GM12801 (cell line): ENCODE measurements around the gene SGPP2.

Experiments used
- TF ChIP-seq, protein P1 (sequence below): IDR thresholded peaks from one replicate; pipeline ENCODE4 v1.5.1; 2011; ENCODE audit warnings: control low read depth; ENCODE audit not compliant: insufficient read length; ENCODE audit errors: extremely low read depth

The SGPP2 gene

DNA sequence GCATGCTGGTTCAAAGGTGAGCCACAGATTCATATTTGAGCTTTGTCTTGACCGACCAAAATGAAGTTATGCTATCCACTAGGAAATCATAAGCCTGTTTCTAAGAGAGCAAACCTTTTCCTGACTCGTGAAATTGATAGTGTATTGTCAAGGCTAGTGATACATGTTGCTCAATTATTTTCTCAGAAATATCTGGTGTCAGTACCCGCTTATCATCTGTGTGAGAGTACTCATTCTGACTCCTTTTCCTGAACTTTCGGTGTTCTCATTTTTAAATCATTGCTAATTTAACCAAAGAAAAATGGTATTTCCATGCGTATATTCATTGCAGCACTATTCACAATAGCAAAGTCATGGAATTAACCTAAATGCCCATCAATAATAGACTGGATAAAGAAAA, 56.2 kb downstream of the SGPP2 start:
- TF ChIP-seq, protein P1, sequence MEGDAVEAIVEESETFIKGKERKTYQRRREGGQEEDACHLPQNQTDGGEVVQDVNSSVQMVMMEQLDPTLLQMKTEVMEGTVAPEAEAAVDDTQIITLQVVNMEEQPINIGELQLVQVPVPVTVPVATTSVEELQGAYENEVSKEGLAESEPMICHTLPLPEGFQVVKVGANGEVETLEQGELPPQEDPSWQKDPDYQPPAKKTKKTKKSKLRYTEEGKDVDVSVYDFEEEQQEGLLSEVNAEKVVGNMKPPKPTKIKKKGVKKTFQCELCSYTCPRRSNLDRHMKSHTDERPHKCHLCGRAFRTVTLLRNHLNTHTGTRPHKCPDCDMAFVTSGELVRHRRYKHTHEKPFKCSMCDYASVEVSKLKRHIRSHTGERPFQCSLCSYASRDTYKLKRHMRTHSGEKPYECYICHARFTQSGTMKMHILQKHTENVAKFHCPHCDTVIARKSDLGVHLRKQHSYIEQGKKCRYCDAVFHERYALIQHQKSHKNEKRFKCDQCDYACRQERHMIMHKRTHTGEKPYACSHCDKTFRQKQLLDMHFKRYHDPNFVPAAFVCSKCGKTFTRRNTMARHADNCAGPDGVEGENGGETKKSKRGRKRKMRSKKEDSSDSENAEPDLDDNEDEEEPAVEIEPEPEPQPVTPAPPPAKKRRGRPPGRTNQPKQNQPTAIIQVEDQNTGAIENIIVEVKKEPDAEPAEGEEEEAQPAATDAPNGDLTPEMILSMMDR, result no peak

DNA sequence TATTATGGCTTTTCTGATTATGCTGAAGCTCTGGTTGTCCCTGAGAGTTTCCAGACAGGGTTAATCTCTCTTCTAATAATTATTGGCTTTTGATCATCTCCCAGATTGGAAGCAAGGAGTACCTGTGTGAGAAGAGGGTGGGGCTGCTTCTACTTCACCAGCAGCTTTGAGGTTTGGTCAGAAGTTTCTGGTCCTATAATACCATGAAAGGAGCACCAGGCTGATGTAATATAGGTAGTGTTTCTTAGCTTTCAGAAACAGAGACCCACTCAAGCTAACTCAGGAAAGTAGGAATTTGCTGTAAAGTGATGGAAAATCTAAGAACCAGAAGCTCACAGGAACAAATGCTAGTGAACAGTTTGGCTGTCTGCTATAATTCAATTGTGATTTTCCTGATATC, 57.6 kb downstream of the SGPP2 start:
- TF ChIP-seq, protein P1, result no peak

DNA sequence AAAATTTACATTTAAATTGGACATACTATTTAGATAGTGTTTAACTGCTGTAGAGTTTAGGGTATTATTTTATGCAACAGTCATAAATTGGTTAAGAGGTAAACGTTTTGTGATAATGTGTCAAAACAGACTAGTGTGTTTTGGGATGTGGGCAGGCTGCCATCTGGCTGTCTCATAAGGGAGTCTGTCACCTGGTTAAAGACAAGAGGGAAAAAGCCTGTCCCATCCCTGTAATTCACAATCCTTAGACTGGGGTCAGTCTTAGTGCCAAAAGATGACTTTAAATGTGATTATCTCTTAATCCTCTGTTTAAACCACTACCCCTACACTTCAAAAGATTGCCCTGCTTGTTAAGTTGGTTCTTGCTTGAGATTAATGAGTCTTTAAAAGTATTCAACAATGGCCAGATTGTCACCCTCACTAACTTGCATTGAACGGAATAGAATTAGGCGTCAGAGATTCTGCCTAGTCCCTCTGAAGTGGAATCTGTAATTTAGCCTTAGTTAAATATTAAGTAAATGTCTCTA, 59.2 kb downstream of the SGPP2 start:
- TF ChIP-seq, protein P1, result no peak

DNA sequence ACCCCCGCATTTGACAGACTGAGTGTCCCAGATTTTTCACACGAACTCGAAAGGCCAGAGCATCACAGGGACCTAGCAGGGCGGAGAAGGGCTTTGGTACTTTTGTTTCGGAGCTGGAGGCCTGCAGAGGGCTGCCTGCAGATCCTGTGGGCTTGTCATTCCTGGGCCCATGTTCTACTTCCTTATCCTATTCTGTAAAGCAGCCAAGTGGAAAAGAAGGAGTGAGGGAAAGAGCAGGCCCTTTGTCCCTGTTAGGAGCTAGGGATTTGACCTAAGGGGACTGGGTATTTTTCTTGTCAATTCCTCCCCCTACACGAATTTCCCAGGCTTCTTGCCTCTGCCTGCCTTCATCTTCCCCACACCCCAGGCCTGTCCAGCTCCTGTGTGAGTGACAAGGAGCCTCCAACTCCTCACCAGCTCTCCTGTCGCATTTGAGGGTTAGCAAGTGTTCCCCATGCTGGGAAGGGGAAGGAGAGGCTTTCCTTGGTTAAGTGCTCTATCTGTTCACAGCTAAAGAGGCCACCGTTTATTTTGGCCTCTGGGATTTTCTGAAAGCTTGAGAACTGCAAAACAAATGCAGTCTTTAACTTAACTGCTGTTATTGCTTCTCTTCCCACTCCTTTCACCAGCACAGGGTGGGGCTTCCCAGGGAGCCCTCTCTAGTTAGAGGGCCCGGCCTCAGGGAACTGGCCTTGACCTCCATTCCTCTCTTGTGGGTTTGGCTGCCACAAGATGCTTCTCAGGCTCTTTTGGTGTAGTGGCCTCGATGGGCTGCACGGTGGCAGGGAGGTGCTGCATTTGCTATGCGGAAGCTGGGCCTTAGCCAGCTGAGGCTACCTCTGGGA, 61.2 kb downstream of the SGPP2 start:
- TF ChIP-seq, protein P1, result no peak

DNA sequence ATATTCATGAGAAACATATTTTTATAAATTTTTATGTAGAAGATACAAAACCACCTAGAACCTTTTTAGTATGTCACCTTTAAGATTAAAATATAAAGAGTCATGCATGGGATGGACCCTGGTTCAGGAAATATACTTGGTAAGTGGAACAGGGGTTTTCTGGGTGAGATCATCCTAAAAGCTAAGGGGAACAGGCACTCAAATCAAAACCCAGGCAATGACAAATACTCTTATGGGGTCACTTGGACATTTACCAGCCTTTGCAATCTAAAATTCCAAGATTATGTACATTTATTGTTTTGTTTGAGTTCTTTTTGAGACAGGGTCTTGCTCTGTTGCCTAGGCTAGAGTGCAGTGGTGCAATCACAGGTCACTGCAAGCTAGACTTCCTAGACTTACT, 65.8 kb downstream of the SGPP2 start:
- TF ChIP-seq, protein P1, result no peak

DNA sequence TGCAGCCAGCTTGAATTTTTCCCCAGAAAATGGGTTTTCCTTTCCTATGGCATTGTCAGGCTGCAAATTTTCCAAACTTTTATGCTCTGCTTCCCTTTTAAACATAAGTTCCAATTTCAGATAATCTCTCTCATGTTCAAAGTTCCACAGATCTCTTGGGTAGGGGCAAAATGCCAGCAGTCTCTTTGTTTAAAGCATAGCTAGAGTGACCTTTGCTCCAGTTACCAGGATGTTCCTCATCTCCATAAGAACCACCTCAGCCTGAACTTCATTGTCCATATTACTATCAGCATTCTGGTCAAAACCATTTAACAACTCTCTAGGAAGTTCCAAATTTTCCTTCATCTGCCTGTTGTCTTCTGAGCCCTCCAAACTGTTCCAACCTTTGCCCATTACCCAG, 68.3 kb downstream of the SGPP2 start:
- TF ChIP-seq, protein P1, result no peak

DNA sequence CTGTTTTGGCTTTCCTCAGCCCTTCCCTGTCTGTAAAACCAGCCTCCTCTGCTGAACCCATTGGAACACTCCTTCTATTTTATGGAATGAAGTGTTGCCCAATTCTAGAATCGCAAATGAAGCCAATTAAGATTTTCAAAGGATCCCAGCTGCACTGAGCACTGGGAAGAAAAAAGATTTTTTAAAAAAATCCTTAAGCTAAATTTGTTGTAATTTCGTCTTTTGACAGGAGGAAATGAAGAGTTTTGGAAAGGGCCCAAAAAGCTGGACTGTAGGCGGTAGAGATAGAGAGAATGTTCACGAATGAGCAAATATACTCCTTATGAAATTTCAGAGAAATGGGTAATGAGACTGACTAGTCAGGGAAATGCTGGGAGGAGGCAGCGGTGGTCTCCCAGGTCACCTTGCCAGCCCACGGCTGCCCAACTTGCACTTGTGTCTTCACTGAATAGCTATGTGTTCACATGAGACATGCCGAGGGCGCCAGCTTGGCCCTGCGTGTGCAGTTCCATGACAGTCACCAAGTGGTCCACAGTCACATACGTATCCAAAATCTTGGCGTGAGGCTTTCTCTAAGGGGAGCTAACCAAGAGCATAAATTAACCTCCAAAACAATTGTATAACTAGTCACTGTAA, 69.9 kb downstream of the SGPP2 start:
- TF ChIP-seq, protein P1, result no peak
